GM13977 (cell line): ENCODE results near the gene RFT1.
A peak's percentile ranks its signal among the peaks of the same experiment; 100 is the strongest.

ENCODE experiments used
- DNase-seq: peaks from one replicate; pipeline ENCODE4 v3.0.0; 2012; ENCODE audit warnings: low spot score
- in situ Hi-C: fragments of 300-500 bp; cut with MboI; formaldehyde crosslinking; loops from one replicate; pipeline ENCODE4 v1.12.0; 2022; ENCODE audit warnings: low sequenced_read_pairs, low pct_unique_long_range_greater_than_20kb, mixed read lengths, inconsistent platforms; ENCODE audit not compliant: unreplicated experiment
- TF ChIP-seq, protein P1 (sequence below): IDR thresholded peaks from 2 replicates; pipeline ENCODE4 v1.5.1; 2012; ENCODE audit warnings: mild to moderate bottlenecking, control low read depth; ENCODE audit not compliant: insufficient read depth; ENCODE audit errors: extremely low read depth, missing control alignments

The RFT1 gene

GRCh38 chr3:53072653-53073552 lies 57.3 kb downstream of the RFT1 start:
- peak; percentile 85 for DNase-seq
- in situ Hi-C loops, result no loop called here
- TF ChIP-seq, protein P1, sequence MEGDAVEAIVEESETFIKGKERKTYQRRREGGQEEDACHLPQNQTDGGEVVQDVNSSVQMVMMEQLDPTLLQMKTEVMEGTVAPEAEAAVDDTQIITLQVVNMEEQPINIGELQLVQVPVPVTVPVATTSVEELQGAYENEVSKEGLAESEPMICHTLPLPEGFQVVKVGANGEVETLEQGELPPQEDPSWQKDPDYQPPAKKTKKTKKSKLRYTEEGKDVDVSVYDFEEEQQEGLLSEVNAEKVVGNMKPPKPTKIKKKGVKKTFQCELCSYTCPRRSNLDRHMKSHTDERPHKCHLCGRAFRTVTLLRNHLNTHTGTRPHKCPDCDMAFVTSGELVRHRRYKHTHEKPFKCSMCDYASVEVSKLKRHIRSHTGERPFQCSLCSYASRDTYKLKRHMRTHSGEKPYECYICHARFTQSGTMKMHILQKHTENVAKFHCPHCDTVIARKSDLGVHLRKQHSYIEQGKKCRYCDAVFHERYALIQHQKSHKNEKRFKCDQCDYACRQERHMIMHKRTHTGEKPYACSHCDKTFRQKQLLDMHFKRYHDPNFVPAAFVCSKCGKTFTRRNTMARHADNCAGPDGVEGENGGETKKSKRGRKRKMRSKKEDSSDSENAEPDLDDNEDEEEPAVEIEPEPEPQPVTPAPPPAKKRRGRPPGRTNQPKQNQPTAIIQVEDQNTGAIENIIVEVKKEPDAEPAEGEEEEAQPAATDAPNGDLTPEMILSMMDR, result peak; percentile 96

DNA sequence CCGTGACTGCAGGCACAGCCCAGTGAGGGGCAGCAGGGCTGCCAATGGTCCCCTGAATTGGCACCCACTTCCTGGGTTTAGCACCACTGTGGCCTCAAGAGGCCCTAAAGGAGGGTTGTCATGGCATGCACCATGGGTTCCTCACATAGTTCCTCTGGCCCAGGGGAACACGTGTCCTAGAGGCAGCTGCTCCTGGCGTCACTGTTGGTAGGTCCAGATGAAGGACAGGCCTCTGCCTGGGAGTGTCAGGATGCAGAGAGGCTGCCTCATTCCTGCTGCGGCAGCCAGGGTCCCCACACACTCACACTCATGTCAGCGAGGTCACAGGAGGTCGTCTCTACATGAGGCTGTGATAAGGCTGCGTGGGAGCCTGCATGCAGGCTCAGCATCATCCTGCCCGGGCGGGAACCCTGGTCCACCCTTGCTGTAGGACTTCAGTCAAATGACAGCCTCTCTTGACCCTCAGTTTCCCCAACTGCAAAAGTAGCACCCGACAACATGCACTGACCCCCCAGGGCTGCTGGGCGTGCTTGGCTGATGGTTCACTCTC lies 58.3 kb downstream of the RFT1 start:
- in situ Hi-C loops, result no loop called here
- DNase-seq, result no peak
- TF ChIP-seq, protein P1, result no peak

GRCh38 chr3:53069422-53070068 lies 60.7 kb downstream of the RFT1 start:
- DNase-seq, result no peak
- in situ Hi-C loops, result no loop called here
- TF ChIP-seq, protein P1, result no peak

- no peak for DNase-seq
- in situ Hi-C loops, result no loop called here
- TF ChIP-seq, protein P1, result no peak
Measured at GRCh38 chr3:53068176-53068575, 62.1 kb downstream of the RFT1 start.

DNA sequence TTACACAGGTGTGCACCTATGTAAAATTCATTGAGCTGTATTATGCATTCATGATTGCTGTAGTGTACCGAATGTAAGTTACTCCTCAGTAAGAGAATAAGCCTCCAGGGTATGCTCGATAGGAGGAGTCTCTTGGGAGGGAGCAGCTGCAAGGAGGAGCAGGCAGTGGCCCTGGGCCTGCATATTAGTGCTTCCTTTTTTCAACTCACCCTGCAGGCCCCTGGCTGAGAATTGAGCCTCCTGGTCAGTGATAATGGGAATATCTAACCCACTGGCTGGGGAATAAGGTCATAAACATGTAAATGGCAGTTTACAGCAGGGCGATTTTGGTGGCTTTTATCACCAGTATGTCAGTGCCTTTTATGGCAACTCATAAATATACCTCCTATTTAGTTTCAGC lies 62.7 kb downstream of the RFT1 start:
- in situ Hi-C loops, result no loop called here
- TF ChIP-seq, protein P1, result no peak

DNA sequence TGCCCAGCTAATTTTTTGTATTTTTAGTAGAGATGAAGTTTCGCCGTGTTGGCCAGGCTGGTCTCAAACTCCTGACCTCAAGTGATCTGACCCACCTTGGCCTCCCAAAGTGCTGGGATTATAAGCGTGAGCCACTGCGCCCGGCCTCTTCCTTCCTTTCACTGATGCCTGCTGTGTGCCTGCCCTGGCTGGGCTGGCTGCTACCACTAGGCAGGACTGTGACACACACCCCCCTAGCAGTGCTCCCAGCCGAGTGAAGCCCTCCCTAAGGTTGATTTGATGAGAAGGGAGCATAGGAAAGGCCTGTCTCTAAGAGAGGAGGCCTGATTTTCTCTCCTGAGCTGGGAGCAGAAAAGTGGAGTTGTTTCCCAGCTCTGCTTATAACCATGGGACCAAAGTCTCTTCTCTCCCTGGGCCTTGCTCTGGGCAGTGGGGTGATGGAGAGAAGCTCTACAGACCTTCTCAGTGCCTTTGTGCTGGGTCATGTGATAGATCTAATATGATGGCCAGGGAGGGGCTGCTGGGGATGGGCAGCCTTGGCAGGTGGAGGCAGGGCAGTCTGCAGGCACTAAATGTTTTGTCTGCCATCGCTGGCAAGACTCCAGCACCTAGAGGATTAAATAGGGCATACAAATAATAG lies 64.3 kb downstream of the RFT1 start:
- no peak for DNase-seq
- TF ChIP-seq, protein P1, result no peak
- in situ Hi-C loops, result no loop called here

More for the DNA sequence above, 62.7 kb downstream of the RFT1 start:
- DNase-seq, result no peak
